Fibroblast of lung (primary cell): ENCODE results near the gene CHST10. TPM values are rescaled to one million over a fixed set of nuclear protein-coding genes. Genes with fewer than 3 reads are reported as not detected.

Experiments
- DNase-seq, 2 donors: peaks; one replicate each; pipeline versions ENCODE4 v3.0.0 to v3.0.0-alpha.2; 2010; ENCODE audit warnings: low read depth in 2 of 2
- H2AFZ ChIP-seq: 2 replicates; pipeline ENCODE4 v1.5.1; 2012; ENCODE audit warnings: low read length, control low read depth, inconsistent platforms
- H3K27ac ChIP-seq: 2 replicates; pipeline ENCODE4 v1.5.1; 2011; ENCODE audit warnings: low read length, control low read depth; ENCODE audit not compliant: insufficient read depth
- H3K27me3 ChIP-seq: 2 replicates; pipeline ENCODE4 v1.5.1; 2011; ENCODE audit warnings: mild to moderate bottlenecking, low read length; ENCODE audit not compliant: control insufficient read depth, insufficient read depth
- H3K36me3 ChIP-seq: 2 replicates; pipeline ENCODE4 v1.5.1; 2011; ENCODE audit warnings: low read length; ENCODE audit not compliant: control insufficient read depth, insufficient read depth
- H3K4me1 ChIP-seq: 2 replicates; pipeline ENCODE4 v1.5.1; 2011; ENCODE audit warnings: low read length; ENCODE audit not compliant: control insufficient read depth, insufficient read depth; ENCODE audit errors: extremely low read depth
- H3K4me2 ChIP-seq: 2 replicates; pipeline ENCODE4 v1.5.1; 2011; ENCODE audit warnings: low read length, control low read depth; ENCODE audit not compliant: insufficient read depth; ENCODE audit errors: extremely low read depth
- H3K4me3 ChIP-seq, 4 experiments: fragments of 200-600 bp in 1 of 4; sonication (generic) in 1 of 4; replicated peaks in 1 of 4; 2 replicates each; pipeline ENCODE4 v1.5.1; 2011 to 2016; ENCODE audit warnings: low read length in 4 of 4, low read depth in 3 of 4, mild to moderate bottlenecking in 3 of 4, control low read depth in 2 of 4, inconsistent platforms in 1 of 4, mixed read lengths in 1 of 4; ENCODE audit not compliant: insufficient read depth in 1 of 4; ENCODE audit errors: control extremely low read depth in 1 of 4
- H3K79me2 ChIP-seq: 2 replicates; pipeline ENCODE4 v1.5.1; 2012; ENCODE audit warnings: mild to moderate bottlenecking, low read length, inconsistent platforms; ENCODE audit not compliant: control insufficient read depth, insufficient read depth
- H3K9ac ChIP-seq: 2 replicates; pipeline ENCODE4 v1.5.1; 2011; ENCODE audit warnings: mild to moderate bottlenecking, low read length, control low read depth; ENCODE audit not compliant: insufficient read depth
- H3K9me3 ChIP-seq: 2 replicates; pipeline ENCODE4 v1.5.1; 2012; ENCODE audit warnings: low read depth, low read length; ENCODE audit not compliant: control insufficient read depth, insufficient read depth
- H4K20me1 ChIP-seq: 2 replicates; pipeline ENCODE4 v1.5.1; 2011; ENCODE audit warnings: low read length; ENCODE audit not compliant: control insufficient read depth, insufficient read depth; ENCODE audit errors: extremely low read depth
- CTCF ChIP-seq, 2 donors: IDR thresholded peaks in 1 of 2; conservative IDR thresholded peaks in 1 of 2; 1 replicate in 1 of 2; 2 replicates in 1 of 2; pipeline ENCODE4 v1.5.1; 2011 to 2012; ENCODE audit warnings: low read length in 2 of 2, control low read depth in 1 of 2, inconsistent platforms in 1 of 2, low read depth in 1 of 2, mild to moderate bottlenecking in 1 of 2
- EZH2 ChIP-seq: IDR thresholded peaks from 2 replicates; pipeline ENCODE4 v1.5.1; 2012; ENCODE audit warnings: low read length, control low read depth, mild to moderate bottlenecking; ENCODE audit errors: missing control alignments
- polyA plus RNA-seq, 2 donors: library from polyadenylated mRNA; depleted of rRNA in 1 of 2; stranded (reverse) in 1 of 2; unstranded in 1 of 2; fragments of >200 nt; gene quantifications; 2 replicates each; pipeline ENCODE4 v1.2.1, GENCODE V29; 2011 to 2012; ENCODE audit warnings: missing spikeins in 1 of 2
- total RNA-seq: library from RNA; depleted of rRNA; stranded (reverse); fragments of >200 nt; gene quantifications from 2 replicates; pipeline ENCODE4 v1.2.1, GENCODE V29; 2014

Gene CHST10
- total and polyA plus RNA-seq, 2 donors (not counting 1 experiment from before 2014, with no cell fraction given): 5.0 to 6.7 TPM

GRCh38 chr2:100359576-100359975, 57.9 kb downstream of the CHST10 start:
- TF ChIP-seq EZH2: no peak
- no peak for TF ChIP-seq CTCF (conservative IDR thresholded peaks at IDR 0.05 in 1 of 2, IDR thresholded peaks at IDR 0.05 in 1 of 2; ENCODE audit: low read depth in 1 of 2, low read length in 2 of 2)
- no peaks in the 10 kb centered on the region for H4K20me1 ChIP-seq
- no peaks in the 10 kb centered on the region for H3K79me2 ChIP-seq
- H3K9me3 ChIP-seq: no peaks in the 10 kb centered on the region
- no peak overlapping the region for H3K4me3 ChIP-seq
- no peaks in the 10 kb centered on the region for H3K36me3 ChIP-seq
- H3K27me3 ChIP-seq: no peaks in the 10 kb centered on the region
- H3K9ac ChIP-seq: no peak overlapping the region
- no peak overlapping the region for H2AFZ ChIP-seq
- no peak overlapping the region for H3K4me2 ChIP-seq
- no peaks in the 10 kb centered on the region for H3K4me1 ChIP-seq
- H3K27ac ChIP-seq: no peak overlapping the region
- DNase-seq: no peak

GRCh38 chr2:100358554-100358953, 58.9 kb downstream of the CHST10 start:
- H3K4me3 ChIP-seq: no peak overlapping the region
- H2AFZ ChIP-seq: no peak overlapping the region
- H4K20me1 ChIP-seq: no peaks in the 10 kb centered on the region
- no peaks in the 10 kb centered on the region for H3K4me1 ChIP-seq
- no peak for TF ChIP-seq EZH2
- TF ChIP-seq CTCF (conservative IDR thresholded peaks at IDR 0.05 in 1 of 2, IDR thresholded peaks at IDR 0.05 in 1 of 2; ENCODE audit: low read depth in 1 of 2, low read length in 2 of 2): no peak
- no peaks in the 10 kb centered on the region for H3K9me3 ChIP-seq
- no peak overlapping the region for H3K9ac ChIP-seq
- no peaks in the 10 kb centered on the region for H3K79me2 ChIP-seq
- no peaks in the 10 kb centered on the region for H3K36me3 ChIP-seq
- no peak overlapping the region for H3K4me2 ChIP-seq
- DNase-seq: no peak
- H3K27ac ChIP-seq: no peak overlapping the region
- no peaks in the 10 kb centered on the region for H3K27me3 ChIP-seq

GRCh38 chr2:100352521-100352920, 64.9 kb downstream of the CHST10 start:
- TF ChIP-seq EZH2 (no peak), CTCF (conservative IDR thresholded peaks at IDR 0.05 in 1 of 2, IDR thresholded peaks at IDR 0.05 in 1 of 2; ENCODE audit: low read depth in 1 of 2, low read length in 2 of 2) (no peak)
- Histone ChIP-seq H3K4me1 (no peaks in the 10 kb centered on the region), H3K79me2 (no peaks in the 10 kb centered on the region)

More at GRCh38 chr2:100352521-100352920, 64.9 kb downstream of the CHST10 start:
- Histone ChIP-seq H2AFZ (no peak overlapping the region), H3K4me3 (no peak overlapping the region), H3K36me3 (no peaks in the 10 kb centered on the region), H3K4me2 (no peak overlapping the region), H3K27ac (no peak overlapping the region), H3K27me3 (no peaks in the 10 kb centered on the region), H3K9me3 (no peaks in the 10 kb centered on the region), H4K20me1 (no peaks in the 10 kb centered on the region), H3K9ac (no peak overlapping the region)
- DNase-seq: no peak
